ENCODE results near the gene CAMTA1. TPM values are rescaled to one million over a fixed set of nuclear protein-coding genes. Genes with fewer than 3 reads are reported as not detected.
"Not testable (repeated sequence)": the region's sequence is repeated elsewhere in the genome, so short reads cannot be mapped to it uniquely, and the experiment has no call there.

CAMTA1 gene
- total RNA-seq, 2 experiments from 2014 or later = 43.9 to 73.3 TPM

GRCh38 chr1:7378346-7379130, 593.3 kb downstream of the CAMTA1 start:
- no peaks in the 10 kb centered on the region for H3K36me3 ChIP-seq (ENCODE audit: insufficient read depth, low read length)
- H3K4me2 ChIP-seq (ENCODE audit: low read length) = no peak overlapping the region
- ChIA-PET CTCF (ENCODE audit: unreplicated experiment) (no interaction called here), POLR2A (no interaction called here)
- intact Hi-C loops (cut with micrococcal nuclease; ENCODE audit: unreplicated experiment) = no loop called here
- no peaks in the 10 kb centered on the region for H3K9me2 ChIP-seq (ENCODE audit: insufficient read depth, low read length)
- no peaks in the 10 kb centered on the region for H3K79me2 ChIP-seq (ENCODE audit: insufficient read depth, low read depth, low read length)
- no peak overlapping the region for H2AFZ ChIP-seq (ENCODE audit: low read length)
- no peaks in the 10 kb centered on the region for H4K20me1 ChIP-seq (ENCODE audit: insufficient read depth, low read length)
- H3K27ac ChIP-seq (ENCODE audit: low read depth, low read length, poor library complexity, severe bottlenecking) = no peak overlapping the region
- no peaks in the 10 kb centered on the region for H3K9me3 ChIP-seq (ENCODE audit: low read length)
- DNase-seq (ENCODE audit: low spot score) = no peak
- no peaks in the 10 kb centered on the region for H3K4me1 ChIP-seq (ENCODE audit: insufficient read depth, low read length, poor library complexity, severe bottlenecking)
- BruUV-seq (replicated peaks) = no TSS peak
- no peak overlapping the region for H3K4me3 ChIP-seq (ENCODE audit: low read depth, low read length, poor library complexity, severe bottlenecking)
- no peak for TF ChIP-seq EZH2phosphoT487 (IDR thresholded peaks at IDR 0.05; ENCODE audit: borderline replicate concordance, low read depth, low read length)
- no peak for TF ChIP-seq CTCF (conservative IDR thresholded peaks at IDR 0.05; ENCODE audit: low read length)

- ChIA-PET CTCF (ENCODE audit: unreplicated experiment) (no interaction called here), POLR2A (no interaction called here)
- Histone ChIP-seq H2AFZ (ENCODE audit: low read length) (no peak overlapping the region), H3K9me3 (ENCODE audit: low read length) (no peaks in the 10 kb centered on the region), H4K20me1 (ENCODE audit: insufficient read depth, low read length) (no peaks in the 10 kb centered on the region), H3K4me2 (ENCODE audit: low read length) (no peak overlapping the region), H3K4me1 (ENCODE audit: insufficient read depth, low read length, poor library complexity, severe bottlenecking) (no peaks in the 10 kb centered on the region), H3K9me2 (ENCODE audit: insufficient read depth, low read length) (no peaks in the 10 kb centered on the region), H3K36me3 (ENCODE audit: insufficient read depth, low read length) (no peaks in the 10 kb centered on the region), H3K4me3 (ENCODE audit: low read depth, low read length, poor library complexity, severe bottlenecking) (no peak overlapping the region), H3K79me2 (ENCODE audit: insufficient read depth, low read depth, low read length) (no peaks in the 10 kb centered on the region), H3K27ac (ENCODE audit: low read depth, low read length, poor library complexity, severe bottlenecking) (no peak overlapping the region)
- no peak for DNase-seq (ENCODE audit: low spot score)
- BruUV-seq (replicated peaks) = no TSS peak
- intact Hi-C loops (cut with micrococcal nuclease; ENCODE audit: unreplicated experiment) = no loop called here
- no peak for TF ChIP-seq CTCF (conservative IDR thresholded peaks at IDR 0.05; ENCODE audit: low read length)
- no peak for TF ChIP-seq EZH2phosphoT487 (IDR thresholded peaks at IDR 0.05; ENCODE audit: borderline replicate concordance, low read depth, low read length)
Observed at GRCh38 chr1:7379441-7379971, 594.3 kb downstream of the CAMTA1 start.

- H3K79me2 ChIP-seq (ENCODE audit: insufficient read depth, low read depth, low read length); intact Hi-C loops (cut with micrococcal nuclease; ENCODE audit: unreplicated experiment); H3K9me2 ChIP-seq (ENCODE audit: insufficient read depth, low read length); H4K20me1 ChIP-seq (ENCODE audit: insufficient read depth, low read length); H3K27ac ChIP-seq (ENCODE audit: low read depth, low read length, poor library complexity, severe bottlenecking); H3K9me3 ChIP-seq (ENCODE audit: low read length); DNase-seq (ENCODE audit: low spot score); H2AFZ ChIP-seq (ENCODE audit: low read length); H3K4me3 ChIP-seq (ENCODE audit: low read depth, low read length, poor library complexity, severe bottlenecking); H3K36me3 ChIP-seq (ENCODE audit: insufficient read depth, low read length); H3K4me1 ChIP-seq (ENCODE audit: insufficient read depth, low read length, poor library complexity, severe bottlenecking); H3K4me2 ChIP-seq (ENCODE audit: low read length); POLR2A ChIA-PET; BruUV-seq (replicated peaks); CTCF ChIA-PET (ENCODE audit: unreplicated experiment): not testable (repeated sequence)
Observed at GRCh38 chr1:7380068-7380467, 594.8 kb downstream of the CAMTA1 start.
